HCT116 (cell line): Measurements from ENCODE around the gene EP300. TPM values are rescaled to one million over a fixed set of nuclear protein-coding genes. Genes with fewer than 3 reads are reported as not detected.
A peak's percentile ranks its signal among the peaks of the same experiment; 100 is the strongest.

Experiments used
- ATAC-seq: fragments of 200-7000 bp; cut with Tn5 transposase; 2 replicates; pipeline ENCODE4 v1.9.1; 2020; ENCODE audit warnings: mild to moderate bottlenecking, moderate library complexity
- BruUV-seq: library from RNA; stranded (reverse); fragments of 400-500 nt; replicated peaks from 2 replicates; lab custom pipeline; 2021; lab: Mats Ljungman, UMichigan
- CTCF ChIA-PET: fragments of 300-600 bp; sonication (Branson Sonifier 250); formaldehyde crosslinking; loops from one replicate; lab custom pipeline; 2021; ENCODE audit warnings: antibody characterized with exemption; lab: Charles Lee
- POLR2A ChIA-PET: fragments of 300-600, 350-600 bp; sonication (Branson Sonifier 250); formaldehyde crosslinking; loops from one replicate; lab custom pipeline; 2021; ENCODE audit warnings: antibody characterized with exemption; lab: Charles Lee
- RAD21 ChIA-PET, 2 experiments: fragments of 300-600 bp; sonication (Branson Sonifier 250); formaldehyde crosslinking; loops; one replicate each; lab custom pipeline; 2023; ENCODE audit warnings: low total read pairs in 2 of 2; ENCODE audit not compliant: uncharacterized antibody in 2 of 2, unreplicated experiment in 2 of 2, low non-redundant PET in 1 of 2; lab: Charles Lee
- DNase-seq: peaks from one replicate; pipeline ENCODE4 v3.0.0-alpha.2; 2010; ENCODE audit warnings: low read depth, low spot score
- H2AFZ ChIP-seq: fragments of 200-600 bp; shearing (Covaris generic), sonication (generic); 2 replicates; pipeline ENCODE4 v1.6.1; 2017; ENCODE audit warnings: low read depth, mixed run types, mixed read lengths, antibody characterized with exemption, low read length; ENCODE audit not compliant: poor library complexity, severe bottlenecking
- H3K27ac ChIP-seq: 2 replicates; pipeline ENCODE4 v1.5.1; 2012; ENCODE audit warnings: low read depth, low read length
- H3K27me3 ChIP-seq: fragments of 200-600 bp; sonication (generic); 2 replicates; pipeline ENCODE4 v1.6.1; 2016; ENCODE audit warnings: mixed run types, low read length, mixed read lengths; ENCODE audit not compliant: insufficient read depth
- H3K36me3 ChIP-seq, 2 experiments: fragments of 200-500 bp in 1 of 2; fragments of 200-600 bp in 1 of 2; sonication (Bioruptor generic) in 1 of 2; sonication (generic) in 1 of 2; 2 replicates each; pipeline versions ENCODE4 v1.5.1 to v1.6.1; 2014 to 2016; ENCODE audit warnings: low read length in 2 of 2, inconsistent platforms in 1 of 2, mixed read lengths in 1 of 2, mixed run types in 1 of 2; ENCODE audit not compliant: insufficient read depth in 2 of 2, control insufficient read depth in 1 of 2
- H3K4me1 ChIP-seq, 2 experiments: fragments of 200-600 bp in 1 of 2; sonication (generic) in 1 of 2; 2 replicates each; pipeline versions ENCODE4 v1.5.1 to v1.6.1; 2012 to 2017; ENCODE audit warnings: low read length in 2 of 2, inconsistent platforms in 1 of 2, mild to moderate bottlenecking in 1 of 2, mixed read lengths in 1 of 2, mixed run types in 1 of 2, moderate library complexity in 1 of 2; ENCODE audit not compliant: insufficient read depth in 2 of 2, control insufficient read depth in 1 of 2
- H3K4me2 ChIP-seq: fragments of 200-600 bp; sonication (generic); 2 replicates; pipeline ENCODE4 v1.6.1; 2017; ENCODE audit warnings: mixed run types, low read length, mixed read lengths
- H3K4me3 ChIP-seq, 2 experiments: fragments of 200-600 bp in 1 of 2; sonication (generic) in 1 of 2; replicated peaks in 1 of 2; 2 replicates each; pipeline ENCODE4 v1.5.1; 2011 to 2016; ENCODE audit warnings: low read length in 2 of 2, control low read depth in 1 of 2, low read depth in 1 of 2, mild to moderate bottlenecking in 1 of 2, mixed read lengths in 1 of 2, mixed run types in 1 of 2
- H3K79me2 ChIP-seq: fragments of 200-600 bp; sonication (generic); 2 replicates; pipeline ENCODE4 v1.6.1; 2017; ENCODE audit warnings: mild to moderate bottlenecking, mixed run types, low read length, moderate library complexity, mixed read lengths; ENCODE audit not compliant: insufficient read depth
- H3K9ac ChIP-seq: fragments of 200-600 bp; sonication (generic); 2 replicates; pipeline ENCODE4 v1.6.1; 2016; ENCODE audit warnings: low read length, mixed read lengths
- H3K9me2 ChIP-seq: fragments of 200-600 bp; sonication (generic), shearing (Covaris generic); 2 replicates; pipeline ENCODE4 v1.6.1; 2017; ENCODE audit warnings: mixed run types, mild to moderate bottlenecking, moderate library complexity; ENCODE audit not compliant: insufficient read depth
- H3K9me3 ChIP-seq, 2 experiments: fragments of 200-500 bp in 1 of 2; fragments of 200-600 bp in 1 of 2; sonication (Bioruptor generic) in 1 of 2; sonication (generic) in 1 of 2; 2 replicates each; pipeline ENCODE4 v1.6.1; 2014 to 2017; ENCODE audit warnings: low read length in 2 of 2, mixed read lengths in 2 of 2, inconsistent platforms in 1 of 2, low read depth in 1 of 2, mild to moderate bottlenecking in 1 of 2, mixed run types in 1 of 2, moderate library complexity in 1 of 2; ENCODE audit not compliant: control insufficient read depth in 1 of 2, insufficient read depth in 1 of 2
- H4K20me1 ChIP-seq: fragments of 200-600 bp; sonication (generic), shearing (Covaris generic); 2 replicates; pipeline ENCODE4 v1.6.1; 2017; ENCODE audit warnings: mixed run types, mild to moderate bottlenecking, moderate library complexity; ENCODE audit not compliant: insufficient read depth
- ATF3 ChIP-seq: IDR thresholded peaks from 2 replicates; pipeline ENCODE4 v1.6.1; 2012
- CBX3 ChIP-seq: IDR thresholded peaks from 2 replicates; pipeline ENCODE4 v1.6.1; 2012; ENCODE audit warnings: low read depth
- CTCF ChIP-seq, 3 experiments: fragments of 200-600 bp in 1 of 3; sonication (generic) in 1 of 3; IDR thresholded peaks in 2 of 3; conservative IDR thresholded peaks in 1 of 3; 2 replicates each; pipeline ENCODE4 v1.5.1; 2012 to 2017; ENCODE audit warnings: low read depth in 2 of 3, low read length in 2 of 3, antibody characterized with exemption in 1 of 3, borderline replicate concordance in 1 of 3, control low read depth in 1 of 3, mild to moderate bottlenecking in 1 of 3, mixed read lengths in 1 of 3, mixed run types in 1 of 3, moderate library complexity in 1 of 3; ENCODE audit not compliant: insufficient read depth in 1 of 3
- ELF1 ChIP-seq: IDR thresholded peaks from 2 replicates; pipeline ENCODE4 v1.6.1; 2012; ENCODE audit warnings: low read depth, borderline replicate concordance
- EZH2 ChIP-seq: fragments of 200-600 bp; sonication (generic); IDR thresholded peaks from 2 replicates; pipeline ENCODE4 v1.6.1; 2017; ENCODE audit warnings: antibody characterized with exemption, mixed run types
- EZH2phosphoT487 ChIP-seq: fragments of 200-600 bp; IDR thresholded peaks from 2 replicates; pipeline ENCODE4 v1.6.1; 2018; ENCODE audit warnings: antibody characterized with exemption, borderline replicate concordance
- FOSL1 ChIP-seq: IDR thresholded peaks from 2 replicates; pipeline ENCODE4 v1.6.1; 2012; ENCODE audit warnings: low read depth
- POLR2A ChIP-seq: IDR thresholded peaks from 2 replicates; pipeline ENCODE4 v1.7.0; 2011; ENCODE audit warnings: borderline replicate concordance; ENCODE audit not compliant: insufficient read depth, insufficient read length; ENCODE audit errors: extremely low read depth
- POLR2AphosphoS5 ChIP-seq: IDR thresholded peaks from 2 replicates; pipeline ENCODE4 v1.6.1; 2011; ENCODE audit warnings: mild to moderate bottlenecking, low read depth, low read length, moderate library complexity
- SIN3A ChIP-seq: IDR thresholded peaks from 2 replicates; pipeline ENCODE4 v1.6.1; 2012; ENCODE audit warnings: low read depth
- SP1 ChIP-seq: IDR thresholded peaks from 2 replicates; pipeline ENCODE4 v1.6.1; 2012; ENCODE audit warnings: low read depth
- ZFX ChIP-seq: fragments of 450-650 bp; IDR thresholded peaks from 2 replicates; pipeline ENCODE4 v1.6.1; 2017
- ZNF274 ChIP-seq: fragments of 200-500 bp; sonication (Bioruptor generic); IDR thresholded peaks from 2 replicates; pipeline ENCODE4 v1.6.1; 2014; ENCODE audit warnings: mild to moderate bottlenecking, low read depth, low read length, inconsistent platforms
- intact Hi-C: fragments of 100-400 bp; cut with micrococcal nuclease; formaldehyde crosslinking; loops from 2 replicates; pipeline ENCODE4 v1.10.0; 2022
- total RNA-seq: library from RNA; stranded (reverse); gene quantifications from one replicate; pipeline ENCODE4 v1.2.1, GENCODE V29; 2021; ENCODE audit not compliant: unreplicated experiment
- TF ChIP-seq, protein P1 (sequence below): IDR thresholded peaks from 2 replicates; pipeline ENCODE4 v1.6.1; 2012
- TF ChIP-seq, protein P2 (sequence below): IDR thresholded peaks from 2 replicates; pipeline ENCODE4 v1.6.1; 2011; ENCODE audit warnings: mild to moderate bottlenecking, low read length, moderate library complexity; ENCODE audit not compliant: insufficient replicate concordance; ENCODE audit errors: extremely low read depth

Gene EP300
- total RNA-seq, 1 experiment from 2014 or later: 38.8 TPM

DNA sequence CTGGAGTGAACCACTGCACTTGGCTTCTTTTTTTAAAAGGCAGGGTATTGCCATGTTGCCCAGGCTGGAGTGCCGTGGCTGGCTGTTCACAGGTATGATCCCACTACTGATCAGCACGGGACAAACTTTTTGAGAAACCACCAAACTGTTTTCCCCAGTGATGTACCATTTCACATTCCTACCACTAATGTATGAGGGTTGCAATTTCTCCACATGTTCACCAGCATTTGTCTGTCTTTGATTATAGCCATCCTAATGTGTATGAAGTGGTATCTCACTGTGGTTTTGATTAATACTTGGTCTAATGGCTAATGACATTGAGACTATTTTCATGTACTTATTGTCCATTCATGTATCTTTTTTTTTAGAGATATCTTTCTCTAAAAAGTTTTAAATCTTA lies 41.5 kb upstream of the EP300 start:
- no peaks in the 10 kb centered on the region for H3K36me3 ChIP-seq
- TF ChIP-seq CTCF (IDR thresholded peaks at IDR 0.05 in 2 of 3, conservative IDR thresholded peaks at IDR 0.05 in 1 of 3; ENCODE audit: borderline replicate concordance in 1 of 3, insufficient read depth in 1 of 3, low read depth in 2 of 3, low read length in 2 of 3) (peak in 1 of 3 experiments; percentile 25; a peak in 3 of 6 replicates), ZFX (no peak)
- DNase-seq (no peak), ATAC-seq (0 out of 2 replicates have a peak, but pooled peaks have one; percentile 20)
- intact Hi-C loops: no loop called here
- no TSS peak for BruUV-seq
- H3K4me3 ChIP-seq: no peak overlapping the region
- no peaks in the 10 kb centered on the region for H4K20me1 ChIP-seq
- no peak overlapping the region for H3K27ac ChIP-seq
- H2AFZ ChIP-seq: no peak overlapping the region
- H3K9me2 ChIP-seq: no peaks in the 10 kb centered on the region
- H3K9ac ChIP-seq: no peak overlapping the region
- no peak overlapping the region for H3K4me2 ChIP-seq
- H3K4me1 ChIP-seq: peaks cover 5 to 9% of the 10 kb centered on the region in 2 experiments
- H3K9me3 ChIP-seq: no peaks in the 10 kb centered on the region
- H3K27me3 ChIP-seq: no peaks in the 10 kb centered on the region
- ChIA-PET RAD21 (no interaction called here), CTCF (no interaction called here), POLR2A (no interaction called here)
- H3K79me2 ChIP-seq: no peaks in the 10 kb centered on the region

GRCh38 chr22:41052661-41053490 lies 39.5 kb upstream of the EP300 start:
- Histone ChIP-seq H3K9me3 (no peaks in the 10 kb centered on the region), H3K79me2 (no peaks in the 10 kb centered on the region), H3K4me3 (no peak overlapping the region), H3K27ac (no peak overlapping the region), H2AFZ (peak overlapping the region; percentile 6), H3K4me1 (peaks cover 5 to 9% of the 10 kb centered on the region in 2 experiments), H3K9me2 (no peaks in the 10 kb centered on the region), H3K36me3 (no peaks in the 10 kb centered on the region), H4K20me1 (no peaks in the 10 kb centered on the region), H3K4me2 (peak overlapping the region; percentile 1; the same call in 1 of the 2 replicates), H3K27me3 (no peaks in the 10 kb centered on the region), H3K9ac (no peak overlapping the region)
- no peak for DNase-seq
- no TSS peak for BruUV-seq
- ATAC-seq: no peak
- ChIA-PET POLR2A (no interaction called here), CTCF (no interaction called here), RAD21 (no interaction called here)
- intact Hi-C loops: no loop called here
- TF ChIP-seq EZH2 (no peak), ELF1 (no peak), EZH2phosphoT487 (no peak), ZNF274 (no peak), POLR2A (no peak), FOSL1 (no peak), ATF3 (no peak), SIN3A (no peak), POLR2AphosphoS5 (no peak), ZFX (no peak), SP1 (no peak), CBX3 (no peak)
- TF ChIP-seq, protein P1, sequence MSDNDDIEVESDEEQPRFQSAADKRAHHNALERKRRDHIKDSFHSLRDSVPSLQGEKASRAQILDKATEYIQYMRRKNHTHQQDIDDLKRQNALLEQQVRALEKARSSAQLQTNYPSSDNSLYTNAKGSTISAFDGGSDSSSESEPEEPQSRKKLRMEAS: no peak
- TF ChIP-seq, protein P2, sequence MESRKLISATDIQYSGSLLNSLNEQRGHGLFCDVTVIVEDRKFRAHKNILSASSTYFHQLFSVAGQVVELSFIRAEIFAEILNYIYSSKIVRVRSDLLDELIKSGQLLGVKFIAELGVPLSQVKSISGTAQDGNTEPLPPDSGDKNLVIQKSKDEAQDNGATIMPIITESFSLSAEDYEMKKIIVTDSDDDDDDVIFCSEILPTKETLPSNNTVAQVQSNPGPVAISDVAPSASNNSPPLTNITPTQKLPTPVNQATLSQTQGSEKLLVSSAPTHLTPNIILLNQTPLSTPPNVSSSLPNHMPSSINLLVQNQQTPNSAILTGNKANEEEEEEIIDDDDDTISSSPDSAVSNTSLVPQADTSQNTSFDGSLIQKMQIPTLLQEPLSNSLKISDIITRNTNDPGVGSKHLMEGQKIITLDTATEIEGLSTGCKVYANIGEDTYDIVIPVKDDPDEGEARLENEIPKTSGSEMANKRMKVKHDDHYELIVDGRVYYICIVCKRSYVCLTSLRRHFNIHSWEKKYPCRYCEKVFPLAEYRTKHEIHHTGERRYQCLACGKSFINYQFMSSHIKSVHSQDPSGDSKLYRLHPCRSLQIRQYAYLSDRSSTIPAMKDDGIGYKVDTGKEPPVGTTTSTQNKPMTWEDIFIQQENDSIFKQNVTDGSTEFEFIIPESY: no peak
